Activated T-helper 1 cell treated with anti-CD3 and anti-CD28 coated beads, Interleukin-2, amount 50 U/mL, for 16 hours (primary cell): Measurements from ENCODE around the gene SSB.
"Not testable (repeated sequence)": the region's sequence is repeated elsewhere in the genome, so short reads cannot be mapped to it uniquely, and the experiment has no call there.

Experiments
- DNase-seq, 2 donors: peaks; one replicate each; pipeline ENCODE4 v3.0.0-alpha.2; 2020; ENCODE audit warnings: low read depth in 1 of 2, low spot score in 1 of 2

SSB gene

GRCh38 chr2:169781249-169782013, 17.2 kb upstream of the SSB start:
- no peak for DNase-seq

- DNase-seq = no peak
Observed at GRCh38 chr2:169782513-169782912, 16.2 kb upstream of the SSB start.

- no peak for DNase-seq
Observed at GRCh38 chr2:169790581-169790980, 8.1 kb upstream of the SSB start.

- no peak for DNase-seq
Observed at GRCh38 chr2:169795181-169795580, 3.5 kb upstream of the SSB start.

GRCh38 chr2:169796441-169796840, 2.2 kb upstream of the SSB start:
- DNase-seq = no peak

- no peak for DNase-seq
Observed at GRCh38 chr2:169797601-169798000, 1.1 kb upstream of the SSB start.

GRCh38 chr2:169798397-169798717, 314 bp upstream of the SSB start:
- DNase-seq = no peak

- DNase-seq = no peak
Observed at GRCh38 chr2:169803480-169803879, 4.8 kb downstream of the SSB start.

- no peak for DNase-seq
Observed at GRCh38 chr2:169806586-169806985, 7.9 kb downstream of the SSB start.

GRCh38 chr2:169808221-169808620, 9.6 kb downstream of the SSB start:
- no peak for DNase-seq

GRCh38 chr2:169815849-169816248, 17.2 kb downstream of the SSB start:
- DNase-seq = no peak

- not testable (repeated sequence) for DNase-seq
Observed at GRCh38 chr2:169816961-169817360, 18.3 kb downstream of the SSB start.

GRCh38 chr2:169817369-169817768, 18.7 kb downstream of the SSB start:
- not testable (repeated sequence) for DNase-seq

- DNase-seq = no peak
Observed at GRCh38 chr2:169818241-169818640, 19.6 kb downstream of the SSB start.

GRCh38 chr2:169819106-169819505, 20.4 kb downstream of the SSB start:
- DNase-seq = no peak

GRCh38 chr2:169820101-169820500, 21.4 kb downstream of the SSB start:
- DNase-seq = not testable (repeated sequence)

- DNase-seq = no peak
Observed at GRCh38 chr2:169822036-169822435, 23.4 kb downstream of the SSB start.

GRCh38 chr2:169822785-169823392, 24.2 kb downstream of the SSB start:
- no peak for DNase-seq

- no peak for DNase-seq
Observed at GRCh38 chr2:169823996-169824372, 25.3 kb downstream of the SSB start.

GRCh38 chr2:169824373-169825333, 26.0 kb downstream of the SSB start, which contains the start of gene METTL5:
TSS of gene METTL5 (minus strand) at chr2:169824905. CDS start at chr2:169824597, 308 bp downstream.
- DNase-seq = peak; percentile 48 to 66

- DNase-seq = peak; percentile 72 to 84
Observed at GRCh38 chr2:169827272-169828140, 28.8 kb downstream of the SSB start, which contains the start of gene UBR3. TSS of gene UBR3 (plus strand) at chr2:169827454. CDS start at chr2:169827508, 54 bp downstream.
